GM19351 (cell line): ENCODE results near the gene CDH8.
"Not testable (repeated sequence)": the region's sequence is repeated elsewhere in the genome, so short reads cannot be mapped to it uniquely, and the experiment has no call there.

Source experiments
- ATAC-seq: cut with Tn5 transposase; IDR thresholded peaks from one replicate; pipeline ENCODE4 v1.9.1; 2021; ENCODE audit warnings: mild to moderate bottlenecking, moderate library complexity; ENCODE audit not compliant: unreplicated experiment

The CDH8 gene

GRCh38 chr16:61871837-61872777, 164.1 kb downstream of the CDH8 start:
- ATAC-seq, result no peak

GRCh38 chr16:61862221-61863155, 173.8 kb downstream of the CDH8 start:
- ATAC-seq, result no peak

- ATAC-seq, result no peak
Observed at GRCh38 chr16:61858988-61859387, 177.2 kb downstream of the CDH8 start.

- ATAC-seq, result no peak
Observed at GRCh38 chr16:61842666-61843065, 193.6 kb downstream of the CDH8 start.

- no peak for ATAC-seq
Observed at GRCh38 chr16:61836804-61837393, 199.3 kb downstream of the CDH8 start.

- ATAC-seq, result no peak
Observed at GRCh38 chr16:61834082-61834481, 202.2 kb downstream of the CDH8 start.

GRCh38 chr16:61831351-61831917, 204.8 kb downstream of the CDH8 start:
- ATAC-seq, result no peak

- ATAC-seq, result no peak
Observed at GRCh38 chr16:61829631-61830030, 206.6 kb downstream of the CDH8 start.

GRCh38 chr16:61823326-61823725, 212.9 kb downstream of the CDH8 start:
- no peak for ATAC-seq

- ATAC-seq, result no peak
Observed at GRCh38 chr16:61820820-61821219, 215.4 kb downstream of the CDH8 start.

GRCh38 chr16:61820398-61820797, 215.8 kb downstream of the CDH8 start:
- ATAC-seq, result no peak

GRCh38 chr16:61818850-61819249, 217.4 kb downstream of the CDH8 start:
- no peak for ATAC-seq

GRCh38 chr16:61817583-61818278, 218.5 kb downstream of the CDH8 start:
- no peak for ATAC-seq

- no peak for ATAC-seq
Observed at GRCh38 chr16:61814726-61815347, 221.4 kb downstream of the CDH8 start.

GRCh38 chr16:61813339-61813738, 222.9 kb downstream of the CDH8 start:
- no peak for ATAC-seq

GRCh38 chr16:61812251-61812650, 224.0 kb downstream of the CDH8 start:
- no peak for ATAC-seq

GRCh38 chr16:61807551-61807950, 228.7 kb downstream of the CDH8 start:
- ATAC-seq, result no peak

- not testable (repeated sequence) for ATAC-seq
Observed at GRCh38 chr16:61801217-61801616, 235.0 kb downstream of the CDH8 start.

GRCh38 chr16:61798741-61799140, 237.5 kb downstream of the CDH8 start:
- no peak for ATAC-seq
